Effector memory CD4-positive, alpha-beta T cell (primary cell): ENCODE data around the gene SH3RF1.

Experiments
- DNase-seq, 3 donors: peaks; one replicate each; pipeline ENCODE4 v3.0.0-alpha.2; 2020
- H3K27ac ChIP-seq: 2 replicates; pipeline ENCODE4 v1.7.0; 2013; ENCODE audit warnings: mild to moderate bottlenecking, low read length, moderate library complexity; ENCODE audit not compliant: insufficient read depth, poor library complexity, severe bottlenecking
- H3K27me3 ChIP-seq: replicated peaks from 2 replicates; pipeline ENCODE4 v1.7.0; 2013; ENCODE audit warnings: mild to moderate bottlenecking, low read length; ENCODE audit not compliant: insufficient read depth, control insufficient read depth, poor library complexity, severe bottlenecking
- H3K36me3 ChIP-seq: 2 replicates; pipeline ENCODE4 v1.7.0; 2013; ENCODE audit warnings: mild to moderate bottlenecking, low read length, moderate library complexity; ENCODE audit not compliant: control insufficient read depth, insufficient read depth
- H3K4me1 ChIP-seq: 2 replicates; pipeline ENCODE4 v1.7.0; 2013; ENCODE audit warnings: low read length, mild to moderate bottlenecking; ENCODE audit not compliant: control insufficient read depth, insufficient read depth, poor library complexity, severe bottlenecking
- H3K4me3 ChIP-seq: 2 replicates; pipeline ENCODE4 v1.7.0; 2013; ENCODE audit warnings: low read length, low read depth, mild to moderate bottlenecking; ENCODE audit not compliant: insufficient read depth, poor library complexity, severe bottlenecking
- H3K9me3 ChIP-seq: 2 replicates; pipeline ENCODE4 v1.7.0; 2013; ENCODE audit warnings: mild to moderate bottlenecking, low read length, moderate library complexity; ENCODE audit not compliant: control insufficient read depth

The SH3RF1 gene

DNA sequence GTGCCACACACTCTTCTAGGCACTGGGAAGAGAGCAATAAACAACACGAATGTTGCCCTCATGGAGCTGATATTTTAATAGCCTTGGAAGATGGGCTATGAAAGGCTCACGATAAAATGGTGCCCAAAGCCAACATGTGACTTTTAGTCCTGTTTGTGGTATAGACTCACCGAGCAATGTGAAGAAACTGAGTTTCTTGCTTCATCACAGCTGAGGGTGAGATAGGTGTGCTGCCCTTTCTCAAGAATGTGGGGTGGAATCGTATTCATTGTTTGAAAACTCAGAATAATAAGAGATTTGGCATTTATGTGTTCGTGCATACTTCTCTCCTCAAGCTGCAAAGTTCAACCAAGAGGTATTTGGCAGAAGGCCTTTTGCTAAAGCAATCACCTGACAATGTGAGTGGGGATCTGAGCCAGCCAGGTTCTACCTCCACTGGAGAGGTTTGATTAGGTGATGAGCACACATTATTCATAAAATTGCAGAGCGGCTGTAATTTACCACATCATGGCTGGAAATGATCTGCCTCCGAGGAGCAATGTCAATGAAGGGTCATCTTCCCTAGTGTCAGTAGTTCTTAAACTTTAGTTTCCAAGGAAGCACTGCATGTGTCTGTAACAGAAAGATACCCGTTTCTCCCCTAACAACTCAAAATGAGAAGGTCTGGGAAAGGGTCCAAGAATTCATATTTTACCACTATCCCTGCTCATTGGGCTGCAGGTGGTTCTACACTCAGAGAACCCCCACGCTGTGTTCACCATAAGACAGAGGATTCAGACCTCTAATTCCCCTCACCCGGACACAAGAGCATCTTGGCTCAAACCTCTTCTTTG, 218.8 kb downstream of the SH3RF1 start:
- Histone ChIP-seq H3K36me3 (no peaks in the 10 kb centered on the region), H3K27ac (no peak overlapping the region), H3K4me3 (no peak overlapping the region), H3K9me3 (no peaks in the 10 kb centered on the region), H3K27me3 (no peaks in the 10 kb centered on the region), H3K4me1 (no peaks in the 10 kb centered on the region)
- DNase-seq, result no peak

DNA sequence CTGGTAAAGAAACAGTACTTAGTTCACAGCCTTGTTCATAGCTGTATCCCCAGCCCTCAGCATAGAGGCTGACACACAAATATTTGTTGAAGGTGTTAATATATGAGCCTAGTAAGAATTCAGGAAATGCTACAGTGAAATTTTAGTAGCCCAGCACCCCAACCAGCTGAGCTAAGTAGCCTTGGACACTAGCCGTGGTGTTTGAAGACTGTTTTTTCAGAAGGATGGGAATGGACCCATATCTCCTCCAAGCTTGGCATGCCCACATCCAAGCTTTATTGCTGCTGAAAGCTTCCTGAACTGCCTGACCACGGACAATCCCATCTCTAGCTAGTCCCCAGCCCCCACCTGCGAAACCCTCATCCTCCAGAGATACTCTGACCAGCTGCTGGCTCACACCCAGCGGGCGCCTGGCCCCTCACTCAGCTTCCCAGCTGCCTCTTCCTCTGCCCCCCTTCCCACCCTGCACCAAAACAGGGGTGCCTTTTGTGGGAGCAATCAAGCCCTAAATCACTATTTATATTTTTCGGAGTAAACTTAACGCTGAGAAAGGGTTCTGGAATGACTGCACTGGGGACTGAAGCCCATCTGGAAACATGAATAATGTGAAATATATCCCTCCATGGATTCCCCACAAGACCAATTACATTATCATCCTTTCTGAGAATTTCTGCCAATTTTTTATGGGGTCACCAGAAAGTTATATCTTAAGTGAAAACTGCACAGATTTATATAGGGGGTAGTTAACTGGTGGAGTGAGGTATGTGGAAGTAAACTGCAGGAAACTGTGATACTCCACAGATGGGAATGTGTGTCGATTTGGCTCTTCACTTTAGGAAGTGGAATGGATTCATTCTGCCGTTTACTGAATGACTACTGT, 219.6 kb downstream of the SH3RF1 start:
- Histone ChIP-seq H3K4me3 (no peak overlapping the region), H3K27ac (no peak overlapping the region), H3K27me3 (no peaks in the 10 kb centered on the region), H3K4me1 (no peaks in the 10 kb centered on the region), H3K36me3 (no peaks in the 10 kb centered on the region), H3K9me3 (no peaks in the 10 kb centered on the region)
- DNase-seq, result no peak

DNA sequence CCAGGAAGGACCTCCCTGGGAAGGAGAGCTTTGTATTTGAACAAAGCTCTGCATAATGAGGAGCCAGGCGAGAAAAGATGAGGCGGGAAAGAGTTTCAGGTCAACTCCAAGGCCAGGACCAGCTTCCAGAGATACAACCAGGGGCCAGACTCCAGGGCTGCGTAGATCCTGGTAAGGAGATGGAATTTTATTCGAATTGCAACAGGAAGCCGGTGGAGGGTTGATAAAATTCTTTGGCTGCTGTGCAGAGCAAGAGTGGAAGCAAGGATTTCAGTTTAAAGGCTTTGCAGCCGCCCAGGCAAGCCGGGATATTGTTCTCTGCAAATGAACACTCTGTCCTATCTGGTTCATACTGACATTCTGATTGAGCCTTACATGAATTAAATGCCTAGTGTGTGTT, 220.5 kb downstream of the SH3RF1 start:
- Histone ChIP-seq H3K27me3 (no peaks in the 10 kb centered on the region), H3K4me1 (no peaks in the 10 kb centered on the region), H3K36me3 (no peaks in the 10 kb centered on the region), H3K9me3 (no peaks in the 10 kb centered on the region), H3K4me3 (no peak overlapping the region), H3K27ac (no peak overlapping the region)
- DNase-seq, result no peak

DNA sequence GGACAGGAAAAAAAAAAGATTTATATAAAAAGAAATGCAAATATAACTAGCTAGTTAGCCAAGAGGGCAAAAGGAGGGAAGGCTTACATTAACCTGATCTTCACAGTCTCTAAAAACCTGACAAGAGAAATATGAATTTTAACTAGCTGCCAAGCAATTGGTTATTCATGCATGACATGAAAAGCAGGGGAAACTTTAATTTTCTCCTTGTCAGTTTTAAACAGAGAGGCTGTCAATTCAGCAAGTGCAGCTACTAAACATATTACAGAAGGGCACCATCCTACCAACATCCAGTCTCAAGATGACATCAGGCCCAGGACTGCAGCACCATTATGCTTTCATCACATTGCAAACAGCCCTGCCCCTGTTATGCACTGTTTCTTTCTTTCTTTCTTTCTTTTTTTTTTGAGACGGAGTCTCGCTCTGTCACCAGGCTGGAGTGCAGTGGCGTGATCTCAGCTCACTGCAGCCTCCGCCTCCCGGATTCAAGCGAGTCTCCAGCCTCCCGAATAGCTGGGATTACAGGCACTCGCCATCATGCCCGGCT, 221.8 kb downstream of the SH3RF1 start:
- Histone ChIP-seq H3K4me1 (no peaks in the 10 kb centered on the region), H3K36me3 (no peaks in the 10 kb centered on the region), H3K9me3 (no peaks in the 10 kb centered on the region), H3K27ac (no peak overlapping the region), H3K27me3 (no peaks in the 10 kb centered on the region), H3K4me3 (no peak overlapping the region)
- DNase-seq, result no peak

DNA sequence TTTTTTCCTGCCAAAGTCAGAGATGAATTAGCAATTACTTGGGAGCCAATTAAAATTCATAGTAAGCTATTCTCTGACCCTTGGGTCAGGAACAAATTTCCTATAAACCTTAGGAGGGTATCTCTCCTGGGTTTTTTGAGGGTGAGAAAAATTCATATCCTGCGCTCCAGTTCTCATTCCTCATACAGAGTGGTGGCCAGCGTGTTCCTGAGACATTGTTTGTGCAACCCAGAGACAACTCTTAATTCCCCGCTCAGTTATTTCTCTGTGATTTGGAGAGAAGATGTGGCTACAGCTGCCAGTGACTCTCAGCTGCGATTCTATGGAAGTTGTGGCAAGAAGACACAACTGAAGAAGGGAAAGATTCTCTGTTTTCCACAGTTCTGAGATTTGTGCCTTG, 222.8 kb downstream of the SH3RF1 start:
- no peak overlapping the region for H3K27ac ChIP-seq
- DNase-seq, result no peak
- no peak overlapping the region for H3K4me3 ChIP-seq
- no peaks in the 10 kb centered on the region for H3K4me1 ChIP-seq
- H3K27me3 ChIP-seq, result no peaks in the 10 kb centered on the region
- no peaks in the 10 kb centered on the region for H3K9me3 ChIP-seq
- no peaks in the 10 kb centered on the region for H3K36me3 ChIP-seq

DNA sequence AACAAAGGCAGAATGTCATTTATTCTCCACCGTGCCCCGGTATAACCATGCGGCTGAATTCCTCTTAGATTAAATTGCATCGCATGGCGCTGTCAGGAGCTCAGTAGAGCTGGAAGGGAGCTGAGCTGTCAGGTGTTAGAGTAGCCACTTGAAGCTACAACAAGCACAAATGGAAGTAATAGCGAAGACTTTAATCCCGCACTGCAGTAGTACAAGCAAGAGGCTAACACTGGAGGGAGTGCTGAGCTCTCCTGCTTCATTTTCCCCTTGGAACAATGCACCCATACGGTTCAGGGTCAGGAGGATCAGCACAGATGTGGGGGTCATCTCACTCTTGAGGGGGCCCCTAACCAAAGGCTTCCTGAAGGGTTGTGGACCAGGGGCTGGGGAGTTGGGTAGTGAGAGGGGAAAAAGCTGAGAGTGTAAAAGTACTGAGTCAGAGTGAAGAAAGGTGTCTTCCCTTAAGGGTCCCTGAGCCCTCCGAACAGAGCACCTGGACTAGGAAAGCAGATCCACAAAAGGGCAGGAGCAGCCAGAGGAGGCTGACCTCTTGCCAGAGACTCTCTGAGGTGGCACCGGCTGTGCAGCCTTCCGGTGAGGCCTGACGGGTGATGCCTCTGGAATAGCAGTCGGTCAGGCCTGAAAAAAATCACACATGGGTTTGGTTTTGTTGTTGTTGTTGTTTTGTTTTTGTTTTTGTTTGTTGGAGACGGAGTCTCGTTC, 224.7 kb downstream of the SH3RF1 start:
- no peak overlapping the region for H3K27ac ChIP-seq
- no peaks in the 10 kb centered on the region for H3K27me3 ChIP-seq
- no peak for DNase-seq
- H3K4me1 ChIP-seq, result no peaks in the 10 kb centered on the region
- no peak overlapping the region for H3K4me3 ChIP-seq
- no peaks in the 10 kb centered on the region for H3K9me3 ChIP-seq
- H3K36me3 ChIP-seq, result no peaks in the 10 kb centered on the region

DNA sequence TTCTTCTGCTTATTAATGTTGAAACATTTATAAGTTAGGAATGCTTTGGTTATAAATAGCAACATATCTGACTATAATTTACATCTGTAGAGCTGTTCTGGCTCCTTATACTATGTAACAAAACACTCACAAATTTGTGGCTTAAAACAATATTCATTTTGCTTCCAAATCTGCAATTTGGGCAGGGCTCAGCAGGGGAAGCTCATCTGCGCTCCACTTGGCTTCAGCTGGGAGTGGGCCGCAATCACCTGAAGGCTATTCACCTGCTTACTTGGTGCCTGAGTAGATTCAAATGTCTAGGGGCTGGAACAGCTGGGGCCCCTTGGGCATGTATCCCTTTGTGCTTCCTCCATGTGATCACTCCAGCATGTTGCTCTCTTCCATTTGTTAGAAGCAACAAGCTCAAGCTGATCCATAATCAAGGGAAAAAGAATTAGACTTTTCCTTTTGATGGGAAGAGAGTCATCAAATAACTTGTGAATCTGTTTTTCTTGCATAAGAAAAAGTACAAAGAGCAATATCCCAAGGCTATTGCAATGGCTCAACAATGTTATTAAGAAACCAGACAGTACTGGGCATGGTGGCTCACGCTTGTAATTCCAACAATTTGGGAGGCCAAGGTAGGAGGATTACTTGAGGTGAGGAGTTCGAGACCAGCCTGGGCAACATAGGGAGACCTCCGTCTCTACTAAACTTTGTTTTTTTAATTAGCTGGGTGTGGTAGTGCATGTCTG, 225.9 kb downstream of the SH3RF1 start:
- H3K27ac ChIP-seq, result no peak overlapping the region
- DNase-seq, result no peak

More for the DNA sequence above, 225.9 kb downstream of the SH3RF1 start:
- H3K36me3 ChIP-seq, result no peaks in the 10 kb centered on the region
- H3K4me3 ChIP-seq, result no peak overlapping the region
- H3K4me1 ChIP-seq, result no peaks in the 10 kb centered on the region
- H3K9me3 ChIP-seq, result no peaks in the 10 kb centered on the region
- H3K27me3 ChIP-seq, result no peaks in the 10 kb centered on the region
